ENCODE data around the gene SPTA1. TPM values are rescaled to one million over a fixed set of nuclear protein-coding genes. Genes with fewer than 3 reads are reported as not detected.

SPTA1 gene
- total RNA-seq, 2 experiments from 2014 or later: not detected

GRCh38 chr1:158586942-158587341 is 99.6 kb downstream of the SPTA1 start:
- POLR2A ChIA-PET: no interaction called here
- no peaks in the 10 kb centered on the region for H3K4me1 Mint-ChIP-seq
- no peaks in the 10 kb centered on the region for H3K36me3 Mint-ChIP-seq (ENCODE audit: low read depth)
- DNase-seq: no peak
- peaks cover 2% of the 10 kb centered on the region for H3K27me3 Mint-ChIP-seq
- CTCF ChIA-PET: no interaction called here
- no peak overlapping the region for H3K4me3 Mint-ChIP-seq
- H3K9me3 Mint-ChIP-seq: peaks cover 5% of the 10 kb centered on the region
- no peak overlapping the region for H3K27ac Mint-ChIP-seq

DNA sequence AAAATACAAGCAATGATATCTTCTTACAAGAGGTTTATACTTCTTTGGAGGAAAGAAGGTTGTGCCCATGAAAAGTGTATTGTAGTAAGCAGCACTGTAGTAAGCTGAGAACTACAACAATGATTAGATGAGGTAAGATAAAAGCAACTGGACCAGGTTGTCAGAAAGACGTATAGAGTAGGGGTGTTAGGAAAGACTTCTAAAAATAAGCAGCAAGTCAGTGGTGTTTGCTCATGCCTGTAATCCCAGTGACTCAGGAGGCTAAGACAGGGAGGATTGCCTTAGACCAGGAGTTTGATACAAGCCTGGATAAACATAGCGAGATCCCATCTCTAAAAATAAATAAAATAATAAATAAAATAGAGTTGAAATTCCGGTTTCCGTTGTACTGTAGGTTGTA is 102.6 kb downstream of the SPTA1 start:
- H3K36me3 Mint-ChIP-seq (ENCODE audit: low read depth): no peaks in the 10 kb centered on the region
- no peaks in the 10 kb centered on the region for H3K4me1 Mint-ChIP-seq
- no peak for DNase-seq
- ChIA-PET CTCF (no interaction called here), POLR2A (no interaction called here)
- peaks cover 1% of the 10 kb centered on the region for H3K27me3 Mint-ChIP-seq
- no peak overlapping the region for H3K27ac Mint-ChIP-seq
- peaks cover 5% of the 10 kb centered on the region for H3K9me3 Mint-ChIP-seq
- H3K4me3 Mint-ChIP-seq: no peak overlapping the region

DNA sequence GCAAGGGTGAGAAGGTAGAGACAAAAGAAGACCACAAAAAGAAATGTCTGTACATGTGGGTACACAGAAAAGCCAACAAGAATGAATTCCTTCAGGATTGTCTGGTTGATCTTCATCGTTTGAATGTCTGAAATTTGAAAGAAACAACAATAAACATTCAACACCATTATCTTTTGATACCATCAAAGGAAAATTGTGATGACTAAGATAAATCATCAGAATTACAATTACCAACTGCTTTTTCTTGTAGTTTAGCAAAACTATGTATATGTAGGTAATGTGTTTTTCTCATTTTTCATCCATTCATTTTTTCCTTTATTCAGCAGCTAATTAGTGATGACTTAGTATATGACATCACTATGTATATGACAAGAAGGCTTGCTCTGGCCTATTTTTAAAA is 106.8 kb downstream of the SPTA1 start, which contains the start of gene OR10X1:
TSS of gene OR10X1 (minus strand) at position 167 of the 400 bp plus-strand sequence. CDS start at position 167, 0 bp downstream.
- Mint-ChIP-seq H3K4me1 (no peaks in the 10 kb centered on the region), H3K9me3 (no peaks in the 10 kb centered on the region), H3K36me3 (ENCODE audit: low read depth) (no peaks in the 10 kb centered on the region), H3K4me3 (no peak within 1 kb of the TSS), H3K27ac (no peak within 1 kb of the TSS), H3K27me3 (peaks cover 5% of the 10 kb centered on the region)
- ChIA-PET CTCF (no interaction called here), POLR2A (no interaction called here)
- DNase-seq: no peak

DNA sequence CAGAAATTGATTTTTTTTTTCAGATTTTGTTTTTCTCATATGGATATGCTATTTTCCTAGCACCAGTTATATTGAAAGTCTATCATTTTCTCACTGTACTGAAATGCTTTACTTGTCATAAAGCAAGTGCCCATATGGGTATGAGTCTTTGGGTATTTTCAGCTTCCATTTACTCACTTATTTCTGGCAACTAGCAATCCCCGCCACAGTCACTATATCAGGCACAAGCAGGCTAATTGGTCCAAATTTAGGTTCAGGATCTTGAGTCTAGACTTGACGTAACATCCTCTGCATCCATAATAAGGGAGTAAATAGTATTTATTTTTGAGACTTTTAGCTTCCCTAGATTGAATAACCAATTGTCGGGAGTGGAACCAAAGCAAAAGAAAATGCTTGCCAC is 109.0 kb downstream of the SPTA1 start:
- ChIA-PET POLR2A (no interaction called here), CTCF (no interaction called here)
- DNase-seq: no peak
- Mint-ChIP-seq H3K27ac (no peak overlapping the region), H3K4me3 (no peak overlapping the region), H3K36me3 (ENCODE audit: low read depth) (no peaks in the 10 kb centered on the region), H3K4me1 (no peaks in the 10 kb centered on the region), H3K27me3 (peaks cover 13% of the 10 kb centered on the region), H3K9me3 (no peaks in the 10 kb centered on the region)

GRCh38 chr1:158572226-158572625 is 114.3 kb downstream of the SPTA1 start:
- Mint-ChIP-seq H3K4me1 (no peaks in the 10 kb centered on the region), H3K4me3 (no peak overlapping the region), H3K27ac (no peak overlapping the region), H3K9me3 (peaks cover 2% of the 10 kb centered on the region), H3K27me3 (peaks cover 21% of the 10 kb centered on the region), H3K36me3 (ENCODE audit: low read depth) (no peaks in the 10 kb centered on the region)
- POLR2A ChIA-PET: no interaction called here
- no peak for DNase-seq
- CTCF ChIA-PET: interaction anchor here (1.2 kb wide), 1 partner anchor 426 kb away, joined by 3 read pairs; no protein-coding TSS in a partner anchor

- CTCF ChIA-PET: no interaction called here
- no peak for DNase-seq
- peaks cover 2% of the 10 kb centered on the region for H3K9me3 Mint-ChIP-seq
Measured at GRCh38 chr1:158570480-158570879, 116.0 kb downstream of the SPTA1 start, which contains the start of gene OR6P1. OR6P1 (minus strand) TSS chr1:158570580; CDS start chr1:158563604, 6,976 bp downstream.

DNA sequence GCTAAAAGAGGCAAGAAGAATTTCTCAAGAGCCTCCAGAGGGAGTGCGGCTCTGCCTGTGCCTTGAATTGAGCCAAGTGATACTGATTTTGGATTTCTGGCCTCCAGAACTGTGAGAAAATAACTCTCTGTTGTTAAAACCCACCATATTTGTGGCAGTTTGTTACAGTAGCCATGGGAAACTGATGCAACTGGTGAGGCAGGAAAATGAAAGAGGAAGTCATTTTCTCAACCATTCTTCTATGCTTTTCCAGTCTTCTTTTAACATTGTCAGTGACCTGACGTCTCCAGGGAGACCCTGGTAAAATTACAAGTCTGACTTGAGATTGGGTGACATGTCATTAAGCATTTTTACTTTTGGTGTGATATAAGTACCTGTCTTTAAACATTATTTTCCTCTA is 121.9 kb downstream of the SPTA1 start:
- CTCF ChIA-PET: no interaction called here
- no peak for DNase-seq
- H3K27ac Mint-ChIP-seq: no peak overlapping the region
- H3K9me3 Mint-ChIP-seq: peaks cover 2% of the 10 kb centered on the region
- H3K36me3 Mint-ChIP-seq (ENCODE audit: low read depth): no peaks in the 10 kb centered on the region
- H3K4me3 Mint-ChIP-seq: no peak overlapping the region
- POLR2A ChIA-PET: no interaction called here
- peaks cover 10% of the 10 kb centered on the region for H3K27me3 Mint-ChIP-seq
- no peaks in the 10 kb centered on the region for H3K4me1 Mint-ChIP-seq

More at GRCh38 chr1:158570480-158570879, 116.0 kb downstream of the SPTA1 start, which contains the start of gene OR6P1:
- Mint-ChIP-seq H3K36me3 (ENCODE audit: low read depth) (no peaks in the 10 kb centered on the region), H3K27ac (no peak within 1 kb of the TSS), H3K27me3 (peaks cover 19% of the 10 kb centered on the region), H3K4me3 (no peak within 1 kb of the TSS), H3K4me1 (no peaks in the 10 kb centered on the region)
- POLR2A ChIA-PET: no interaction called here

DNA sequence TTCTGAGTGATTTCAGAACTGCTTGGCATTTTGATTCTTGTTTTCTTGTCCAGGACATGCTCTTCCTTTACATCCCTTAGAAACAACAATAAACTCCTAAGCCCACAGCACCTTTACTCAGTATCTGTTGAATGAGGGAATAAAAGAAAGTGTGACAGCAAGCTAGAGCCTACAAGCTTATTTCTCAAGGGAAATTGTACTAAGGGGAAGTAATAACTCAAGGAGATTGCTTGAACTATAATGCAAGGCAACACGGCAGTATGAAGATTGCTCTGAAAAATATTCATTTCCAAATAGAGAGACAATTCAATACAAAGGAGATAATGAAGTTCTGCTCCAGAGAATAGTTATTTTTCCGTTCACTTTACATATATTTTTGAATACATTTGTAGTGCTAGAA is 122.7 kb downstream of the SPTA1 start:
- H3K9me3 Mint-ChIP-seq: peaks cover 2% of the 10 kb centered on the region
- no peak for DNase-seq
- peaks cover 10% of the 10 kb centered on the region for H3K27me3 Mint-ChIP-seq
- POLR2A ChIA-PET: no interaction called here
- no peak overlapping the region for H3K4me3 Mint-ChIP-seq
- no peaks in the 10 kb centered on the region for H3K36me3 Mint-ChIP-seq (ENCODE audit: low read depth)
- no peaks in the 10 kb centered on the region for H3K4me1 Mint-ChIP-seq
- H3K27ac Mint-ChIP-seq: no peak overlapping the region
- CTCF ChIA-PET: no interaction called here

Other genes with a start within 250 kb of the SPTA1 start
- not detected for gene OR10K1, start 224.9 kb downstream of the SPTA1 start, total RNA-seq
- gene OR10R2, start 214.5 kb downstream of the SPTA1 start, total RNA-seq: not detected
- not detected for gene OR6Y1, start 132.3 kb downstream of the SPTA1 start, total RNA-seq
- gene OR6P1, start 116.1 kb downstream of the SPTA1 start, total RNA-seq: not detected
- gene OR10X1, start 106.8 kb downstream of the SPTA1 start, total RNA-seq: not detected
- not detected for gene OR10Z1, start 81.4 kb downstream of the SPTA1 start, total RNA-seq
- not detected for gene OR6K2, start 13.9 kb upstream of the SPTA1 start, total RNA-seq
- gene OR6K3, start 34.0 kb upstream of the SPTA1 start, total RNA-seq: not detected
- not detected for gene OR6K6, start 68.0 kb upstream of the SPTA1 start, total RNA-seq
- not detected for gene OR6N1, start 85.5 kb upstream of the SPTA1 start, total RNA-seq
- not detected for gene OR6N2, start 94.5 kb upstream of the SPTA1 start, total RNA-seq
- not detected for gene MNDA, start 144.6 kb upstream of the SPTA1 start, total RNA-seq
- 10 to 100 TPM; 56.6 to 59.8 TPM for gene PYHIN1, start 244.8 kb upstream of the SPTA1 start, total RNA-seq